K562 (cell line): ENCODE data around the gene PLEKHG4B. TPM values are rescaled to one million over a fixed set of nuclear protein-coding genes. Genes with fewer than 3 reads are reported as not detected.

Experiments used
- ATAC-seq: fragments of 200-7000 bp; cut with Tn5 transposase; 3 replicates; pipeline ENCODE4 v1.9.1; 2020; ENCODE audit warnings: moderate library complexity
- BruUV-seq: library from RNA; stranded (reverse); fragments of 400-500 nt; replicated peaks from 2 replicates; lab custom pipeline; 2021; lab: Mats Ljungman, UMichigan
- CTCF ChIA-PET: fragments of 300-600 bp; formaldehyde crosslinking; extraction: SDS; loops from one replicate; lab custom pipeline; 2021; ENCODE audit warnings: low intra/inter-chr PET ratio; lab: Yijun Ruan, JAX
- POLR2A ChIA-PET: fragments of 300-600, 350-650 bp; sonication (Branson Sonifier 250); formaldehyde crosslinking; extraction: SDS; loops from one replicate; lab custom pipeline; 2021; ENCODE audit warnings: antibody characterized with exemption, inconsistent platforms; lab: Yijun Ruan, JAX
- DNase-seq, 4 experiments: peaks; one replicate each; pipeline versions ENCODE4 v3.0.0 to v3.0.0-alpha.2; 2011 to 2018; ENCODE audit warnings: low spot score in 3 of 4, mixed read lengths in 3 of 4; ENCODE audit errors: extremely low read depth in 1 of 4
- FAIRE-seq: peaks from 2 replicates; lab custom pipeline; 2011; peaks lifted over from hg19 to GRCh38; lab: Jason Lieb, UNC
- H2AFZ ChIP-seq: 2 replicates; pipeline ENCODE4 v1.6.0; 2011; ENCODE audit warnings: low read depth, low read length, control low read depth, inconsistent platforms
- H3K27ac ChIP-seq: fragments of 200-600 bp; 3 replicates; pipeline ENCODE4 v1.8.0; 2011; ENCODE audit warnings: low read depth, mild to moderate bottlenecking, control low read depth, inconsistent platforms, low read length, moderate library complexity, mixed read lengths; ENCODE audit errors: extremely low read depth
- H3K27me3 ChIP-seq, 2 experiments: fragments of 300-600 bp in 1 of 2; 2 replicates in 1 of 2; 3 replicates in 1 of 2; pipeline versions ENCODE4 v1.6.0 to v1.8.0; 2011; ENCODE audit warnings: inconsistent platforms in 2 of 2, low read length in 2 of 2, mild to moderate bottlenecking in 1 of 2, mixed read lengths in 1 of 2, moderate library complexity in 1 of 2; ENCODE audit not compliant: control insufficient read depth in 2 of 2, insufficient read depth in 2 of 2
- H3K36me3 ChIP-seq: fragments of 300-600 bp; 3 replicates; pipeline ENCODE4 v1.8.0; 2011; ENCODE audit warnings: mild to moderate bottlenecking, low read length, inconsistent platforms; ENCODE audit not compliant: control insufficient read depth, insufficient read depth
- H3K4me1 ChIP-seq, 2 experiments: fragments of 200-600 bp in 1 of 2; replicated peaks in 1 of 2; 2 replicates in 1 of 2; 3 replicates in 1 of 2; pipeline versions ENCODE4 v1.5.1 to v1.8.0; 2011; ENCODE audit warnings: inconsistent platforms in 2 of 2, low read length in 2 of 2, mild to moderate bottlenecking in 1 of 2, mixed read lengths in 1 of 2, moderate library complexity in 1 of 2; ENCODE audit not compliant: control insufficient read depth in 2 of 2, insufficient read depth in 2 of 2
- H3K4me2 ChIP-seq: 2 replicates; pipeline ENCODE4 v1.6.1; 2011; ENCODE audit warnings: low read length, control low read depth, inconsistent platforms, mixed read lengths; ENCODE audit not compliant: insufficient read depth
- H3K4me3 ChIP-seq: fragments of 200-600 bp; sonication (generic), shearing (Covaris generic); 2 replicates; pipeline ENCODE4 v1.5.1; 2016; ENCODE audit warnings: control low read depth, inconsistent platforms
- H3K79me2 ChIP-seq: fragments of 200-600 bp; 3 replicates; pipeline ENCODE4 v1.8.0; 2011; ENCODE audit warnings: low read length, inconsistent platforms; ENCODE audit not compliant: control insufficient read depth, insufficient read depth
- H3K9ac ChIP-seq, 2 experiments: 2 replicates each; pipeline versions ENCODE4 v1.6.0 to v1.6.1; 2011; ENCODE audit warnings: low read depth in 2 of 2, low read length in 2 of 2, control low read depth in 1 of 2, inconsistent platforms in 1 of 2, mild to moderate bottlenecking in 1 of 2, mixed read lengths in 1 of 2; ENCODE audit not compliant: insufficient read depth in 1 of 2
- H3K9me1 ChIP-seq: one replicate; pipeline ENCODE4 v1.6.0; 2011; ENCODE audit warnings: inconsistent platforms, mild to moderate bottlenecking, low read length, moderate library complexity; ENCODE audit not compliant: control insufficient read depth, insufficient read depth
- H3K9me3 ChIP-seq: replicated peaks from 2 replicates; pipeline ENCODE4 v1.5.1; 2011; ENCODE audit warnings: low read depth, low read length, inconsistent platforms; ENCODE audit not compliant: control insufficient read depth, insufficient read depth
- H4K20me1 ChIP-seq: replicated peaks from 2 replicates; pipeline ENCODE4 v1.6.1; 2011; ENCODE audit warnings: low read length, inconsistent platforms, mixed read lengths; ENCODE audit not compliant: control insufficient read depth, insufficient read depth
- ASH1L ChIP-seq: fragments of 450-650 bp; IDR thresholded peaks from 2 replicates; pipeline ENCODE4 v1.6.1; 2018; ENCODE audit warnings: borderline replicate concordance, mild to moderate bottlenecking, low read depth; ENCODE audit not compliant: partially characterized antibody
- CHD1 ChIP-seq: fragments of 200-600 bp; sonication (generic); IDR thresholded peaks from one replicate; pipeline ENCODE4 v1.6.1; 2012; ENCODE audit warnings: mild to moderate bottlenecking, moderate library complexity, low read length, inconsistent platforms
- MCM3 ChIP-seq: fragments of 450-650 bp; IDR thresholded peaks from 2 replicates; pipeline ENCODE4 v1.6.1; 2016
- MED1 ChIP-seq: sonication (generic); formaldehyde crosslinking; IDR thresholded peaks from 2 replicates; pipeline ENCODE4 v1.8.1; 2023; ENCODE audit warnings: missing genetic modification reagents, borderline replicate concordance
- MTA1 ChIP-seq: fragments of 450-650 bp; IDR thresholded peaks from 2 replicates; pipeline ENCODE4 v1.6.1; 2017; ENCODE audit warnings: borderline replicate concordance
- NCOA4 ChIP-seq: fragments of 450-650 bp; IDR thresholded peaks from 2 replicates; pipeline ENCODE4 v1.6.1; 2018; ENCODE audit warnings: mild to moderate bottlenecking; ENCODE audit not compliant: partially characterized antibody
- POLR2B ChIP-seq: fragments of 450-650 bp; IDR thresholded peaks from 2 replicates; pipeline ENCODE4 v1.6.1; 2018; ENCODE audit warnings: low read depth; ENCODE audit not compliant: partially characterized antibody
- RBM34 ChIP-seq: fragments of 200-400 bp; formaldehyde crosslinking; IDR thresholded peaks from 2 replicates; pipeline ENCODE4 v1.6.1; 2018; ENCODE audit warnings: low read length, borderline replicate concordance; ENCODE audit not compliant: insufficient read depth
- SMARCA4 ChIP-seq: fragments of 450-650 bp; IDR thresholded peaks from 2 replicates; pipeline ENCODE4 v1.6.1; 2016
- WGBS: fragments of 100-300 bp; shearing (Covaris generic); methylation state at CpG from one replicate; pipeline ENCODE4 v1.1.6; 2016; ENCODE audit warnings: low coverage, mixed read lengths; ENCODE audit not compliant: insufficient coverage; ENCODE audit errors: missing lambda C conversion rate; 5-methylcytosine and 5-hydroxymethylcytosine counted together
- in situ Hi-C: fragments of 300-500 bp; cut with MboI; formaldehyde crosslinking; loops from 4 replicates; pipeline ENCODE4 v1.15.0; 2018; ENCODE audit warnings: inconsistent platforms, mixed read lengths
- intact Hi-C: fragments of 100-400 bp; cut with micrococcal nuclease; formaldehyde crosslinking; loops from 2 replicates; pipeline ENCODE4 v1.14.2; 2022
- polyA plus RNA-seq, 8 experiments: library from polyadenylated mRNA; depleted of rRNA in 4 of 8; stranded (reverse) in 5 of 8; unstranded in 3 of 8; fragments of >200 nt; fragmentation: Nextera tagmentation in 2 of 8; fragmentation: Illumina TruSeq in 1 of 8; extraction: Ambion mirVana in 2 of 8; extraction: Trizol in 1 of 8; gene quantifications; 2 replicates each; pipeline versions ENCODE4 v1.2.1 to v1.2.3, GENCODE V29; 2011 to 2014; ENCODE audit warnings: inconsistent platforms in 1 of 8, missing spikeins in 1 of 8
- total RNA-seq, 7 experiments: library from RNA; depleted of rRNA in 6 of 7; stranded (reverse); fragments of >200 nt in 6 of 7; fragmentation: Illumina TruSeq in 2 of 7; extraction: Trizol in 2 of 7; gene quantifications; 2 replicates each; pipeline versions ENCODE4 v1.2.1 to v1.2.3, GENCODE V29; 2011 to 2021; ENCODE audit warnings: low replicate concordance in 1 of 7
- TF ChIP-seq, protein P1 (sequence below): sonication (generic); formaldehyde crosslinking; IDR thresholded peaks from 2 replicates; pipeline ENCODE4 v1.8.0; 2022; ENCODE audit warnings: mild to moderate bottlenecking, missing genetic modification reagents

The PLEKHG4B gene
- total and polyA plus RNA-seq, 9 of the 15 experiments (the other 6 are each of a cell fraction or from before 2014, with no cell fraction given), result 0.02 TPM; not detected in 8

DNA sequence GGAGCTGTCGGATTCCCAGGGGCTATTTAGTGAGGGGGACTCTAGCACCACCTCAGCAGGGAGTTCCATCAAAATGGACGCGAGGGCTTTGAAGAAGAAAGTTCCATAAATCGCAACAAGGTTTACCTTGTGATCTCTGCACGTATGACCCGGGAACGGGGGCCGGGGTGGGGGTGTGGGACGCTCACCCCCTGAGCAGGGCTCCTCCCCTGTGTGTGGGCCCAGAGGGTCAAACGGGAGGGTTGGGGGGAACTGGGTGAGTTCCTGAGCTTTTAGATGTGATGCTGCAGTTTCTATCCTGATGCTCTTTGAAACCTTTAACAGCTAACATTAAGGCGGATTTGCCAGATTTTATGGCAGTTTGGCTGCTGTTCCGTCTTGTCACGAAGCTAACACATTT is 80.5 kb downstream of the PLEKHG4B start:
- BruUV-seq, result no TSS peak
- no peak overlapping the region for H3K9ac ChIP-seq
- H3K4me1 ChIP-seq, result peaks cover 0 to 20% of the 10 kb centered on the region in 2 experiments; a peak in 3 of 5 replicates
- CTCF ChIA-PET, result no interaction called here
- FAIRE-seq (no peak), ATAC-seq (no peak), DNase-seq (no peak)
- peaks cover 12% of the 10 kb centered on the region for H4K20me1 ChIP-seq
- H3K27ac ChIP-seq, result no peak overlapping the region
- no peak overlapping the region for H3K4me3 ChIP-seq
- no peaks in the 10 kb centered on the region for H3K79me2 ChIP-seq
- no peaks in the 10 kb centered on the region for H3K36me3 ChIP-seq
- H3K9me1 ChIP-seq, result peaks cover 4% of the 10 kb centered on the region
- H2AFZ ChIP-seq, result no peak overlapping the region
- POLR2A ChIA-PET, result no interaction called here
- no peak for TF ChIP-seq RBM34
- TF ChIP-seq MCM3, result no peak
- no peak for TF ChIP-seq NCOA4
- TF ChIP-seq POLR2B, result no peak
- TF ChIP-seq SMARCA4, result no peak
- no peak for TF ChIP-seq CHD1
- TF ChIP-seq MTA1, result no peak
- TF ChIP-seq MED1 (CRISPR knock-in tag), result no peak
- no peak for TF ChIP-seq ASH1L
- TF ChIP-seq, protein P1, sequence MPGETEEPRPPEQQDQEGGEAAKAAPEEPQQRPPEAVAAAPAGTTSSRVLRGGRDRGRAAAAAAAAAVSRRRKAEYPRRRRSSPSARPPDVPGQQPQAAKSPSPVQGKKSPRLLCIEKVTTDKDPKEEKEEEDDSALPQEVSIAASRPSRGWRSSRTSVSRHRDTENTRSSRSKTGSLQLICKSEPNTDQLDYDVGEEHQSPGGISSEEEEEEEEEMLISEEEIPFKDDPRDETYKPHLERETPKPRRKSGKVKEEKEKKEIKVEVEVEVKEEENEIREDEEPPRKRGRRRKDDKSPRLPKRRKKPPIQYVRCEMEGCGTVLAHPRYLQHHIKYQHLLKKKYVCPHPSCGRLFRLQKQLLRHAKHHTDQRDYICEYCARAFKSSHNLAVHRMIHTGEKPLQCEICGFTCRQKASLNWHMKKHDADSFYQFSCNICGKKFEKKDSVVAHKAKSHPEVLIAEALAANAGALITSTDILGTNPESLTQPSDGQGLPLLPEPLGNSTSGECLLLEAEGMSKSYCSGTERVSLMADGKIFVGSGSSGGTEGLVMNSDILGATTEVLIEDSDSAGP, result no peak
- H3K9me3 ChIP-seq, result no peaks in the 10 kb centered on the region
- intact Hi-C loops, result no loop called here
- WGBS, result 2% methylated on average over 13 of the region's 13 CpGs
- in situ Hi-C loops, result no loop called here
- peaks cover 70 to 90% of the 10 kb centered on the region in 2 experiments for H3K27me3 ChIP-seq
- no peak overlapping the region for H3K4me2 ChIP-seq
